GM12878 (cell line): ENCODE data around the gene CILP. TPM values are rescaled to one million over a fixed set of nuclear protein-coding genes. Genes with fewer than 3 reads are reported as not detected.

ENCODE experiments used
- ATAC-seq: fragments of 200-7000 bp; cut with Tn5 transposase; 3 replicates; pipeline ENCODE4 v1.9.1; 2020; ENCODE audit warnings: mild to moderate bottlenecking, moderate library complexity
- BruUV-seq: library from RNA; stranded (reverse); fragments of 400-500 nt; replicated peaks from 2 replicates; lab custom pipeline; 2021; lab: Mats Ljungman, UMichigan
- CTCF ChIA-PET: fragments of 300-600 bp; sonication (Branson Sonifier 250); formaldehyde crosslinking; extraction: SDS; loops from one replicate; lab custom pipeline; 2021; ENCODE audit warnings: inconsistent platforms; lab: Yijun Ruan, JAX
- POLR2A ChIA-PET: fragments of 350-600 bp; formaldehyde crosslinking; extraction: SDS; loops from one replicate; lab custom pipeline; 2021; ENCODE audit warnings: inconsistent platforms; lab: Charles Lee
- RAD21 ChIA-PET: fragments of 300-600 bp; sonication (Branson Sonifier 250); formaldehyde crosslinking; loops from one replicate; lab custom pipeline; 2023; ENCODE audit warnings: antibody characterized with exemption; ENCODE audit not compliant: unreplicated experiment; lab: Charles Lee
- SMC1A ChIA-PET: fragments of 300-600 bp; sonication (Branson Sonifier 250); formaldehyde crosslinking; loops from one replicate; lab custom pipeline; 2023; ENCODE audit not compliant: unreplicated experiment, uncharacterized antibody; lab: Charles Lee
- DNase-seq: peaks from one replicate; pipeline ENCODE4 v3.0.0-alpha.2; 2011; ENCODE audit warnings: low read depth, low spot score
- FAIRE-seq: peaks from 3 replicates; lab custom pipeline; 2011; peaks lifted over from hg19 to GRCh38; lab: Jason Lieb, UNC
- H2AFZ ChIP-seq: 2 replicates; pipeline ENCODE4 v1.6.0; 2011; ENCODE audit warnings: low read depth, low read length, control low read depth; ENCODE audit not compliant: control insufficient read depth
- H3K27ac ChIP-seq: 2 replicates; pipeline ENCODE4 v1.5.1; 2011; ENCODE audit warnings: control low read depth; ENCODE audit not compliant: control insufficient read depth, insufficient read depth
- H3K27me3 ChIP-seq, 2 experiments: replicated peaks in 1 of 2; 2 replicates each; pipeline versions ENCODE4 v1.6.0 to v1.6.1; 2011; ENCODE audit warnings: low read length in 1 of 2; ENCODE audit not compliant: control insufficient read depth in 2 of 2, insufficient read depth in 2 of 2
- H3K36me3 ChIP-seq, 2 experiments: 2 replicates each; pipeline ENCODE4 v1.5.1; 2011; ENCODE audit warnings: low read length in 1 of 2; ENCODE audit not compliant: control insufficient read depth in 2 of 2, insufficient read depth in 2 of 2
- H3K4me1 ChIP-seq: 2 replicates; pipeline ENCODE4 v1.6.1; 2011; ENCODE audit warnings: mild to moderate bottlenecking, low read length, moderate library complexity, mixed read lengths; ENCODE audit not compliant: control insufficient read depth, insufficient read depth
- H3K4me2 ChIP-seq: 2 replicates; pipeline ENCODE4 v1.6.0; 2011; ENCODE audit warnings: control low read depth; ENCODE audit not compliant: control insufficient read depth, insufficient read depth
- H3K4me3 ChIP-seq: fragments of 200-600 bp; sonication (generic); 2 replicates; pipeline ENCODE4 v1.5.1; 2016
- H3K79me2 ChIP-seq: 2 replicates; pipeline ENCODE4 v1.6.0; 2011; ENCODE audit warnings: low read length; ENCODE audit not compliant: control insufficient read depth, insufficient read depth
- H3K9ac ChIP-seq: 2 replicates; pipeline ENCODE4 v1.8.0; 2011; ENCODE audit warnings: low read length, control low read depth, mixed read lengths; ENCODE audit not compliant: control insufficient read depth, insufficient read depth
- H3K9me3 ChIP-seq: replicated peaks from 3 replicates; pipeline ENCODE4 v1.5.1; 2011; ENCODE audit warnings: mild to moderate bottlenecking, low read length; ENCODE audit not compliant: control insufficient read depth, insufficient read depth
- H4K20me1 ChIP-seq: 2 replicates; pipeline ENCODE4 v1.6.0; 2011; ENCODE audit not compliant: control insufficient read depth, insufficient read depth
- CBFB ChIP-seq: IDR thresholded peaks from 2 replicates; pipeline ENCODE4 v1.6.1; 2016; ENCODE audit warnings: antibody characterized with exemption, low read depth
- DPF2 ChIP-seq: fragments of 450-650 bp; IDR thresholded peaks from 2 replicates; pipeline ENCODE4 v1.6.1; 2017; ENCODE audit warnings: mild to moderate bottlenecking
- EP300 ChIP-seq, 2 experiments: fragments of 150-350 bp in 1 of 2; IDR thresholded peaks; 2 replicates each; pipeline ENCODE4 v1.6.1; 2011 to 2012; ENCODE audit warnings: low read depth in 2 of 2, low read length in 2 of 2, borderline replicate concordance in 1 of 2, improper control_type of control experiment in 1 of 2, inconsistent platforms in 1 of 2; ENCODE audit not compliant: control insufficient read depth in 1 of 2
- HDAC6 ChIP-seq: fragments of 200-600 bp; sonication (generic); IDR thresholded peaks from one replicate; pipeline ENCODE4 v1.8.0; 2017; ENCODE audit warnings: antibody characterized with exemption; ENCODE audit not compliant: unreplicated experiment
- HSF1 ChIP-seq: fragments of 150-350 bp; IDR thresholded peaks from 2 replicates; pipeline ENCODE4 v1.6.1; 2014; ENCODE audit warnings: mild to moderate bottlenecking, low read depth, low read length
- IKZF2 ChIP-seq, 2 experiments: fragments of 450-650 bp; IDR thresholded peaks; 2 replicates each; pipeline ENCODE4 v1.6.1; 2017; ENCODE audit warnings: mild to moderate bottlenecking in 2 of 2, moderate library complexity in 2 of 2
- IRF5 ChIP-seq: fragments of 450-650 bp; IDR thresholded peaks from 2 replicates; pipeline ENCODE4 v1.6.1; 2017; ENCODE audit warnings: borderline replicate concordance
- KAT2A ChIP-seq: conservative IDR thresholded peaks from 2 replicates; pipeline ENCODE4 v1.6.1; 2011; ENCODE audit warnings: low read depth, low read length; ENCODE audit not compliant: control insufficient read depth
- MYB ChIP-seq: fragments of 150-350 bp; IDR thresholded peaks from 2 replicates; pipeline ENCODE4 v1.6.1; 2014; ENCODE audit warnings: mild to moderate bottlenecking, low read depth, low read length, borderline replicate concordance
- MYC ChIP-seq: IDR thresholded peaks from 2 replicates; pipeline ENCODE4 v1.6.1; 2011; ENCODE audit warnings: mild to moderate bottlenecking, low read length, moderate library complexity, inconsistent platforms; ENCODE audit not compliant: insufficient read depth, insufficient replicate concordance, insufficient read length, severe bottlenecking
- PAX8 ChIP-seq: fragments of 450-650 bp; IDR thresholded peaks from 2 replicates; pipeline ENCODE4 v1.6.1; 2017; ENCODE audit warnings: mild to moderate bottlenecking, moderate library complexity
- POLR2AphosphoS2 ChIP-seq: IDR thresholded peaks from 2 replicates; pipeline ENCODE4 v1.6.1; 2011; ENCODE audit warnings: low read depth, mild to moderate bottlenecking, low read length, improper control_type of control experiment, moderate library complexity
- SIN3A ChIP-seq: IDR thresholded peaks from 2 replicates; pipeline ENCODE4 v1.6.1; 2012; ENCODE audit warnings: low read depth, low read length, improper control_type of control experiment
- TCF3 ChIP-seq: IDR thresholded peaks from 2 replicates; pipeline ENCODE4 v1.6.1; 2012; ENCODE audit warnings: low read depth, mild to moderate bottlenecking, low read length, borderline replicate concordance; ENCODE audit not compliant: insufficient read depth
- ZBTB40 ChIP-seq: fragments of 450-650 bp; IDR thresholded peaks from 2 replicates; pipeline ENCODE4 v1.6.1; 2016; ENCODE audit warnings: mild to moderate bottlenecking, moderate library complexity, borderline replicate concordance
- WGBS: methylation state at CpG from one replicate; pipeline ENCODE4 v1.1.6; 2016; ENCODE audit warnings: low lambda C conversion rate; ENCODE audit not compliant: insufficient replicate concordance, insufficient coverage; ENCODE audit errors: missing lambda C conversion rate; 5-methylcytosine and 5-hydroxymethylcytosine counted together
- in situ Hi-C: fragments of 300-500 bp; cut with MboI; formaldehyde crosslinking; loops from 9 replicates; pipeline ENCODE4 v1.14.3; 2018; ENCODE audit warnings: mixed read lengths
- intact Hi-C: fragments of 100-400 bp; cut with micrococcal nuclease; formaldehyde crosslinking; loops from one replicate; pipeline ENCODE4 v1.14.2; 2022; ENCODE audit not compliant: unreplicated experiment
- polyA plus RNA-seq, 11 experiments: library from polyadenylated mRNA; depleted of rRNA in 4 of 11; unstranded in 6 of 11; stranded (reverse) in 5 of 11; fragments of >200 nt; fragmentation: Nextera tagmentation in 4 of 11; fragmentation: Illumina TruSeq in 1 of 11; extraction: Ambion mirVana in 4 of 11; extraction: Trizol in 1 of 11; gene quantifications; 1 replicate in 1 of 11; 2 replicates in 10 of 11; pipeline versions ENCODE4 v1.2.1 to v1.2.3, GENCODE V29; 2011 to 2016; ENCODE audit warnings: inconsistent platforms in 2 of 11, missing spikeins in 2 of 11, low read depth in 1 of 11
- total RNA-seq, 4 experiments: library from RNA; depleted of rRNA in 3 of 4; stranded (reverse); fragments of >200 nt in 3 of 4; fragmentation: Illumina TruSeq in 1 of 4; extraction: Trizol in 1 of 4; gene quantifications; 2 replicates each; pipeline versions ENCODE4 v1.2.1 to v1.2.3, GENCODE V29; 2013 to 2021

The CILP gene
- total and polyA plus RNA-seq, 10 of the 15 experiments (the other 5 are each of a cell fraction or from before 2014, with no cell fraction given), result 0.03 to 0.06 (median 0.04) TPM; not detected in 4

DNA sequence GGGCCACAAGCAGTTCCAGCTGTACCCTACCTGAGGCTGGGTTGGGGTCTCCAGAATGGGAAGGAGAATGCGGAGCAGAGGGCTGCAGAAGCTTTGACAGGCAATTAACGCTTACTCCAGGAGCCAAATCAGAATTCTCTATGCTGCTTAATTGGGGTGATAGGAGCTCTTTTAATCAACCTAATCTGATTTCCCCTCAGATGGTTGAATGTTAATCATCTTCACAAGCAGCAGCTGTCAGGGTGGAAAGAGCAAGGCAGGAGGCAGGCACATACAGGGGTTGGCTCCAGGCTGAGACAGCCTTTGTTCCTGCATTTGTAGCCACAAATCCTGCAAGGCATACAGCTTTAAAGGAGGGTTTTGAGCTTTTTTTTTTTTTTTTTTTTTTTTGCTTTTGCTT is 2.6 kb downstream of the CILP start:
- H2AFZ ChIP-seq, result no peak overlapping the region
- no peaks in the 10 kb centered on the region for H3K36me3 ChIP-seq
- POLR2A ChIA-PET, result interaction anchor here (0.6 kb wide), 1 partner anchor 1979 kb away, joined by 5 read pairs; no protein-coding TSS in a partner anchor
- H3K4me3 ChIP-seq, result no peak overlapping the region
- RAD21 ChIA-PET, result interaction anchor here (0.7 to 1.1 kb wide), 5 partner anchors 23 to 175 kb away, joined by 3 to 4 read pairs (median 3); partner anchors contain the start of gene CLPX
- TF ChIP-seq EP300 (IDR thresholded peaks at IDR 0.05; ENCODE audit: borderline replicate concordance in 1 of 2, control insufficient read depth in 1 of 2, low read depth in 2 of 2, low read length in 2 of 2), result no peak
- no peak for TF ChIP-seq MYB
- no peak for TF ChIP-seq ZBTB40
- TF ChIP-seq TCF3, result no peak
- TF ChIP-seq POLR2AphosphoS2, result no peak
- TF ChIP-seq KAT2A, result no peak
- TF ChIP-seq IRF5, result no peak
- TF ChIP-seq DPF2, result no peak
- no peak for TF ChIP-seq CBFB
- TF ChIP-seq MYC, result no peak
- no peak for TF ChIP-seq HDAC6
- no peak for TF ChIP-seq HSF1
- TF ChIP-seq PAX8, result no peak
- TF ChIP-seq IKZF2 (IDR thresholded peaks at IDR 0.05), result no peak
- TF ChIP-seq SIN3A, result no peak
- FAIRE-seq (no peak), DNase-seq (no peak), ATAC-seq (no peak)
- H3K9ac ChIP-seq, result no peak overlapping the region
- no peaks in the 10 kb centered on the region for H3K4me1 ChIP-seq
- no peaks in the 10 kb centered on the region for H3K9me3 ChIP-seq
- intact Hi-C loops, result no loop called here
- in situ Hi-C loops, result no loop called here
- 67% methylated on average over 2 of the region's 2 CpGs for WGBS
- no peak overlapping the region for H3K4me2 ChIP-seq
- H3K27ac ChIP-seq, result no peak overlapping the region
- SMC1A ChIA-PET, result interaction anchor here (0.9 to 1.5 kb wide), 4 partner anchors 13 to 77 kb away, joined by 3 to 5 read pairs (median 4); partner anchors contain the start of gene CLPX
- no peaks in the 10 kb centered on the region for H4K20me1 ChIP-seq
- H3K79me2 ChIP-seq, result no peaks in the 10 kb centered on the region
- H3K27me3 ChIP-seq, result no peaks in the 10 kb centered on the region; a peak in 1 of 4 replicates
- no TSS peak for BruUV-seq
- CTCF ChIA-PET, result interaction anchor here (0.5 to 1.4 kb wide), 7 partner anchors 8 to 96 kb away, joined by 3 to 5 read pairs (median 3); partner anchors contain the start of gene RNU5B-1
